NCI-H82 (cell line): ENCODE measurements around the gene ARHGAP27.
"Not testable (repeated sequence)": the region's sequence is repeated elsewhere in the genome, so short reads cannot be mapped to it uniquely, and the experiment has no call there.

ENCODE experiments used
- DNase-seq: peaks from one replicate; lab custom pipeline; 2025; lab: John Stamatoyannopoulos, UW

The ARHGAP27 gene

DNA sequence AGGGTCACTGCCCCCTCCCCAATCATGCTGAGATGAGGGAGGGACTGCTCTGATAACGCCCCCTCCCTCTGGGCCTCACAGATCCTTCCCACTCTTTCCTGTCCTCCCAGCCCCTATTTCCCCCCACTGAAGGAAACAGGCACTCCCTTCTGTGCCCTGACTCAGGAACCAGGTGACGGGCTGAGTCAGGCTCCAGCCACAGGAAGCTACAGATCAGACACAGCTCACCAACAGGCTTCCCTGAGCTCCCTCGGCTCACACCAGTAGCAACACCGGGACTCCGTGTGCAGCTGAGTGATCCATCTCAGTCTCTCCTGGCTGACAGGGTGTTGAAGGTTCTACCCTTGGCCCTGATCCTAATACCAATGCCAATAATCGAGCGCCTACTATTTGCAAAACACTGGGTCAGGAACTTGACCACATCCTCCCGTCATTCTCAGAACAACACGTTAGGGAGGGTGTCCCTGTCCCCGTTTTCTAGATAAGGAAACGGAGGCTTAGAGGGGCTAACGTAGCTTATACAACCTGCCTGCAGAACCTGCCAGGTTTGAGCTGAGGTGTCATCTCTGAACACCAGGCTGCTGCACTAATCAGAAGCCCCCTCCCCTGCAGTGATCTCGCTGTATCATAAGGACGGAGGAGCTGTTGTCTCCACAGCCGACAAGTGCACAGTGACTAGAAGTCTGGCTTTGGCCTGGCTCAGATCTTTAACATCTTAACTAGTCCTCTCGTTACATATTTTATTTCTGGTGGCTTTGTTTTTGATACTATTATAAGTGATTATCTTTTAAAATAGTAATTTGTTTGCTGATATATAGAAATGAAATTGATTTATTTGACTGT lies 13.5 kb upstream of the ARHGAP27 start:
- DNase-seq = not testable (repeated sequence)

DNA sequence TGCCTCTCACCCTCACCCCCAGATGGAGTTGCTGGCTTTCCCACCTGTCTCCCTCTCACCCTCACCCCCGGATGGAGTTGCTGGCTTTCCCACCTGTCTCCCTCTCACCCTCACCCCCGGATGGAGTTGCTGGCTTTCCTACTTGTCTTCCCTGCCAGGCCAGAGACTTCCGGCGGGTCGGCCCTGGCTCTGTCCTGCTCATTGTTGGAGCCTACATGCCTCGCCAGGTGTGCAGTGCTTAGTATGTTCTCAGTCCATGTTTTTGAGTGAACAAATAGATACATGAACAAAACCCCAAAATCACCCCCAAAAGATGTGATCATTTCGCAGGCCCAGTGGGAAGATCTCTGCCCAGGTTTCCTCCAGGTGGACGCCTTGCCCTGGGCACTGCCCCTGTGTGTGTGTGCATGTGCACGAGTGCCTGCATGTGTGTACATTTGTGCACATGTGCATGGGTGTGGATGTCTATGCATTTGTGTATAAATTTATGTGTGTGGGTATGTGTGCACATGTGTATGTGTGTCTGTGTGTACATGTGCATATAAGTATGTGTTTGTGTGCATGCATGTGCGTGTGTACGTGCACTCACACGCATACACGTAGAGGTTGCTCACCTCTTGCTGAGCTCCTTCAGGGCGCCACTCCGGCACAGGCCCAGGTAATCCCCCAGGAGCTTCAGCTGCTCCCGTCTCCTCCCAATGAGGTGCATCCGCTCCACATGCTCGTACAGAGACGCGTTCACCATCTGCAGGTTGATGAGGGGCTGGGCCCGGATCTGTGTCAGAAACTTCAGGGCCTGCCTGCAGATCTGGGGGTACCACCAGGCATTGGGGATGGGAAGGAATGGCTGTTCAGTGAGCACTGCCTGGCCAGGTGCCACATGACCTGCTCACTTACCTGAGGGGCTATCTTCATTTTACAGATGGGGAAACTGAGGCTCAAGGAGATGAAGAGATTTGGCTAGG lies 12.5 kb upstream of the ARHGAP27 start:
- DNase-seq = not testable (repeated sequence)

- DNase-seq = not testable (repeated sequence)
These were observed 11.6 kb upstream of the ARHGAP27 start for GRCh38 chr17:45444301-45444700.

DNA sequence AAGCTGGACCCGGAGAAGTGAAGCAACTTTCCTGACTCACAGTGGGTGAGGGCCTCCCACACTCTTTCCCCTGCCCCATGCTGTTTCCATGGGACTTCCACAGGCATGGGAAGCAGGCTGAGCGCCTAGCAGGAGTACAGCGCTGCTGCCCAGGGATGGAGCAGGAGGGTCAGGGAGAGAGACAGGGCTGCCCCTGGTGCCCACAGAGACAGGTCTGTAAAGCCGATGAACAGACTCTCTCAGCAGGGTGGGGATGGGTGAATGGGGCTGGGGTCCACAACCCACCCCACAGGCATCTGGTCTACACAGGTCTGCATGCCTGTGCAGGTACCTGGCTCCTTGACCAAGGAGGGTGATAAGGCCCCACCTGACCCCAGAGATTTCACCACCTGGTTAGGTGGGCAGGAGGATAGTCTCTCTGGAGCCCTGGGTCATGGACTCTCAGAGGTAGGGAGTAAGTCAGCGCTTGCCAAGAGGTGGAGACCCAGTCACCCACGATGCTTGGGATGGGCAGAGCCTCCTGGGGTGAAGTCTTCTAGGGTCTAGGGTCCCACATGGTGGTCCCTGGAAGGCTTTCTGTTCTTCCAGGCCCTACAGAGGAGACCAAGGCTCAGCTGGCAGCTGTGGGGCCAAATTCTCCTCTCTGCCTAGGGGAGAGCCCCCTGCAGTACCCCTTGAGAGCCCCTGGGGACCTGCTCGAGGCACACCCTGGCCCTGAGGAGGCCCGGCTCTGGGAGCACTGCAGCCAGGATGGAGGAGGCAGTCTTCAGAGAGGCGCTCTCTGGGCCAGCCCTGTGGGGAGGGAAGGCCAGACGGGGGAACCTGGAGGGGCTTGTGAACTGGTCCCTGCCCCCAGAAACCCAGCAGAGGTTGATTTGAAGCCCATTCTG lies 10.9 kb upstream of the ARHGAP27 start:
- DNase-seq = not testable (repeated sequence)

GRCh38 chr17:45441526-45442310 lies 9.0 kb upstream of the ARHGAP27 start:
- DNase-seq = peak; percentile 43

GRCh38 chr17:45440839-45441515 lies 8.3 kb upstream of the ARHGAP27 start:
- DNase-seq = not testable (repeated sequence)

- peak; percentile 96 for DNase-seq
These were observed 7.6 kb upstream of the ARHGAP27 start for GRCh38 chr17:45440161-45440778.

DNA sequence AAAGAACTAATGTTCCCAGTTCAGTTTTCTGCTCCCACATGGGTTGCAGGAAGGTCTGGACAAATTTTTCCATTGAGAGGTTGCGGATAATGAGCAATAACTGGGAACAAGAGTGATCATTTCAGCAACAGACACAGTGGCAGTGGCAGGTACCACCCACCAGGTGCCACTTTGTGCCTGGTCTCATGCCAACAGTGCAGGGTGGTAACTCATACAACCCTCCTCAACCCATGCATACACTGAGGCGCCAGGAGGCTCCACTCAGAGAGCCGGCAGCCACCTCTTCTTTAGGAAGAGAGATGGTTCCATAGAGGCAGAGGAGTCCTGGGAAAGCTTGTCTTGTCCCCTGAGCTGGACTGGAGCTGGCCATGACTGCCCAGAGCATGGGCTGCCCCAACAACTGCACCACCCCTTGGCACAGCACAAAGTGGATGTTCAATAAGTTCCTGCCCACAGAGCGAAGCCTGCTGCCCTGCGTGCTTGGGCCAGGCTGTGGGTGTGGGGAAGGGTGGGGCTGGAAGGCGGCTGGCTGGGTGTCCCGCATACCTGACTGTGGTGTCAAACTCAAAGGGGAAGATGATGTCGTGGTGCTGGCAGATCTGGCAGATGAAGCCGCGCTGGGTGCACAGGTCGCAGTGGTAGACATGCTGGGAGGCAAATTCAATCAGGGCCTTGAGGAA lies 6.4 kb upstream of the ARHGAP27 start:
- no peak for DNase-seq

- DNase-seq = peak; percentile 39
These were observed 5.0 kb upstream of the ARHGAP27 start for GRCh38 chr17:45437465-45438283.

DNA sequence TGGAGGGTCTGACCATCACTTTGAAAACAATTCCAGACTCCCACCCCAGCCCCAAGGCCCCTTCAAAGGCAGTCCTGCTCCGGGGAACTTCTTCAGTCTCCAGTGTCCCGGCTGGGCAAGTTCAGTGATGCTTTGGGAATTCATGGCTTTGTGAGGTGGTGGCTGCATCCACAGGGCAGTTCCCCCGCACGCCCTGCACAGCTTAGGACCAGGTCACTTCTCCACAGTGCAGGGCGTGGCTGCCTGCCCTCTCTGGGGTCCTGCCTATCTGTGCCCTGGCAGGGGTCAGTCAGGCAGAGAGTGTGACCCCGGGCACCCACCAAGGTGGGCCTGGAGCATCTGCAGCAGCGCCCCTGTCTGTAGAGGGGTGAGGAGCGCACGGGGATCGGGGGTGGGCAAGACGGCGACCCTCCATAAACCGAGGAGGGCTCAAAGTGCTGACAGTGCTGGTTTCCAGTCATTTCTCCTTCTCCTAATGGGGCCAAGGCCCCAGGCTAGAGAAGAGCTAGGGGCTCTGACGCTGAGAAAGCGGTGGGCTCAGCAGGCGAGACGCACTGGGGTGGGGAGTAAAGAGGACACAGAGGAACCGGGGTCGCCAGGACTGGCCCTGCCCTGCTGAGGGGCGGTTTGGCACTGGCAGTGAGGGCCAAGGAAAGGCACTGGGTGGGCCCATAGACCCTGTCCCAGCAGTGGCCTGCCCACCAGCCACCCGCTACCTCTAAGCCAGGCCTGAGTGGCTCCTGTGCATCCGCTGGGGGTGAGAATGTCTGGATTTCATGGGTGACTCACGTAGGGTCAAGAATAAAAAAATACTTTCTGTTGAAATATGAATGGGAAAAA lies 4.2 kb upstream of the ARHGAP27 start:
- no peak for DNase-seq

DNA sequence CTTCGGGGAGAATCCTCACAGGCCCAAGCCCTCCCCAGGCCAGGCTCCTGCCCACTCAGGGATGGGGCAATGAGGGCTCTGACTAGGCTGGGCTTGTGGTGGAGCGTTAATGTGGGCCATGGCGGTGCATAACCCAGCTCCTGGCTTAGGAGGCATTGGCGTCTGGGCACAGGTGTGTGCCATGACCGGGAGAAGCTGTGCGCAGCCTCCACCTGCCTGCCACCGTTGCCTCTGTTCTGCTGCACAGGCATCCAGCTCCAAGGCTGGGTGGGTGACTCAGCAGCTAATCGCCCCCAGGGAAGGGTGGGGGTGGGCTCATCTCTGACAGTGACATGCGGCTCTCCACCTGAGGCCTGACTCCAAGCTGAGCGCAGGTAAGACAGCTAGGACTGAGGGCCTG lies 3.5 kb upstream of the ARHGAP27 start:
- peak; percentile 39 for DNase-seq

GRCh38 chr17:45435481-45435880 lies 2.8 kb upstream of the ARHGAP27 start:
- DNase-seq = no peak

GRCh38 chr17:45433159-45433535 lies 477 bp upstream of the ARHGAP27 start:
- DNase-seq = no peak

- peak; percentile 89 for DNase-seq
These were observed 902 bp downstream of the ARHGAP27 start for GRCh38 chr17:45431531-45432404.

DNA sequence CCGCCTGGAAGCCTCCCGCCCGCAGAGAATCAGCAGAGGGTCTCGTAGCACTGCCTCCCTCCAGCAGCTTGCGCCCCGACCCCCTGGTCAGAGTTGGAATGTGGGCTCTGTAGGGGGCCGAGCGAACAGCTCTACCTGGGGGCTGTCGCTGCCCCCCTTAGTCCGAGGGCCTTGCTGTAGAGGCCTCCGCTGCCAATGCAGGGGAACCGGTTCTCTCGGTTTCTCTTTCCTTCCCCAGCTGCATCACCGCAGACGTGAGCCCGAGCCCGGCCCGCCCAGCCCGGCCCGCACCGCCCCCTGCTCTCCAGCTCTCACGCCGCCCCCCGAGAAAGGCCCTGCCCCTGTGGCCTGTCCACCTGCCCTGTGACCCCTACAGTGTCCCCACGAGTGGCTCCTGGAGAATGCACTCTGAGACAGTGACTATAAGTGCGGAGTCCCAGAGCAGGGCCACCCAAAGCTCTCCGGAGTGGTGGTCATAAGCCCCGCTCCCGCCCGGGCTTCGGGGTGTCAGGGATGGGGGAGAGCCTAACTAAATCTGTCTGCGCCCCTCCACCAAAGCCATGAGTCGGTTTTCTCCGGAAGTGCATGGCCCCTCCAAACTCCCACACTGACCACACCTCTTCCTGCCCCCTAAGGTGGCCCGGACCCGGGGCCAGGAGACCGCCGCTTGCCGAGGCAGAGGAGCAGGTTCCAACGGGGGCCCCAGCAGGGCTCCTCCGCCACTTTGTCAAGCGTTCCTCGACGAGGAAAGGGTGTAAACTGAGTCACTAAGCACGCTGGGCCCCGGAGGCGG lies 1.7 kb downstream of the ARHGAP27 start:
- no peak for DNase-seq
